GM12872 (cell line): ENCODE measurements around the gene COL4A6.

Source experiments
- TF ChIP-seq, protein P1 (sequence below): IDR thresholded peaks from 3 replicates; pipeline ENCODE4 v1.5.1; 2011; ENCODE audit warnings: low read depth, mild to moderate bottlenecking, low read length, moderate library complexity; ENCODE audit not compliant: insufficient read depth

COL4A6 gene

DNA sequence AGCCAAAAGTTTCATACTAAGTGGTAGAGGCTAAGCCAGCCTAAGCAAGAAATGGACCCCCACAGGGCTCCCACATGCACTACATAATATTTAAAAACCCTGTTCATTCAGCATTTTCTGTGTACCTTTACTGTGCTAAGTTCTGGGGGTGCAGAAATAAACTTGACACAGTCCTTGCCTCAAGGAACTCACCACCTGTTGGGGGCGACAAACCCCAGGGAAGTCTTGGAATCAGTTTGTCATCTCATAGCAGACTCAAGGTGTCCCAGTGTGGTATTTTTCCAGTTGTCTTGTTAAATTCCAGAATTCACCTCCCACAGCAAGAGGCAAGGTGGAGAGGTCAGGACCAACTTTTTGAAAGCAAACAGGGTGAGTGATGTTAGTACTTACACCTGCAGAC is 303.5 kb downstream of the COL4A6 start:
- TF ChIP-seq, protein P1, sequence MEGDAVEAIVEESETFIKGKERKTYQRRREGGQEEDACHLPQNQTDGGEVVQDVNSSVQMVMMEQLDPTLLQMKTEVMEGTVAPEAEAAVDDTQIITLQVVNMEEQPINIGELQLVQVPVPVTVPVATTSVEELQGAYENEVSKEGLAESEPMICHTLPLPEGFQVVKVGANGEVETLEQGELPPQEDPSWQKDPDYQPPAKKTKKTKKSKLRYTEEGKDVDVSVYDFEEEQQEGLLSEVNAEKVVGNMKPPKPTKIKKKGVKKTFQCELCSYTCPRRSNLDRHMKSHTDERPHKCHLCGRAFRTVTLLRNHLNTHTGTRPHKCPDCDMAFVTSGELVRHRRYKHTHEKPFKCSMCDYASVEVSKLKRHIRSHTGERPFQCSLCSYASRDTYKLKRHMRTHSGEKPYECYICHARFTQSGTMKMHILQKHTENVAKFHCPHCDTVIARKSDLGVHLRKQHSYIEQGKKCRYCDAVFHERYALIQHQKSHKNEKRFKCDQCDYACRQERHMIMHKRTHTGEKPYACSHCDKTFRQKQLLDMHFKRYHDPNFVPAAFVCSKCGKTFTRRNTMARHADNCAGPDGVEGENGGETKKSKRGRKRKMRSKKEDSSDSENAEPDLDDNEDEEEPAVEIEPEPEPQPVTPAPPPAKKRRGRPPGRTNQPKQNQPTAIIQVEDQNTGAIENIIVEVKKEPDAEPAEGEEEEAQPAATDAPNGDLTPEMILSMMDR: no peak

DNA sequence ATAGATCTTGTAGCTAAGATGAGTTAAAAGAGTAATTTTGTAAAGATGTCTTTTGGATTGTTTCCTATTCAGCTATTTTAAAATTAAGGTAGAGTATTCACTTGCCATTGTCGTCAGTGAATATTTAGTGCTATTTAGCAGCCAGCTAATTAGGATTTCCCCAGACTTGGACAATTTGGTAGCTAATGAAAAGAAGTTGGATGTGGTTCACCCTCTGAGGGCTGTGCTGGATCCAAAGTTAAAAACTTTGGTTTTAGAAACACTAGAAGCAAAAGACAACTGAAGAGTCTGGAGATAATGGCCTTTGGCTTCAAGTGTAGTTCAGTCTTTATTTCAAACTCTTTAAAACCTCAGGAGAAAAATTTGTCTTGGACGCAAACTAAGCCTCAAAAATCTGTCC is 305.3 kb downstream of the COL4A6 start:
- TF ChIP-seq, protein P1: no peak

DNA sequence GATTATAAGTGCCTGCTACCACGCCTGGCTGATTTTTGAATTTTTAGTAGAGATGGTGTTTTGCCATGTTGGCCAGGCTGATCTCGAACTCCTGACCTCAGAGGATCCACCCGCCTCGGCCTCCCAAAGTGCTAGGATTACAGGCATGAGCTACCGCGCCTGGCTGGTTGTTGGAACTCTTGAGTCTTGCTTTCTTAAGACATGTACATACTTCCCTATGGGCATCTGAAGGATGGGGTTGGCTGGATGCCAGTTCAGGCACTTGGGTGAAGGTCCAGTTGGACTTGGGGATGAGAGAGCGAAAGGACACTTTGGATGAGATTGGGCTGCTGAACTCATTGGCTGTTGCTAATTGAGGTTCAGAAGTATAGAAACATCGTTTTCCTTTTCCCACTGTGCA is 306.2 kb downstream of the COL4A6 start:
- TF ChIP-seq, protein P1: no peak

DNA sequence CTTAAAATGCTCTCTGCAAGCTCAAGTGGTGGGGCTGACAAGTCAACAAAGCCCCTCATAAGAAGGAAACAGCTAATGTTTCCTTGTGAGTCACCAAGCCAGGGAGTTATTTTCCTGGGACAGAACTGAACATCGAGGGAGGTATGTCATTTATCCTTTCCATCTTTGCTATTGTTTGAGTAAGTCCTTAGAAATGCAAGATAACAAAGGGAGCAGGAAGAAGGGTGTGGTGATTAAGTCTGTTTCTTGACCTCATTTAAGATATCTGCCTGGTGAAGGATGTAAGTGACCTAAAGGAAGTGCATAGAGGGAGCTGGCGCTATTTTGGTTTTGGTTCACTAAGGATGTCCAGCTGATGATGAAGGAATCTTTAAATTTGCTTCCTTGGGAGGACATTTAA is 306.8 kb downstream of the COL4A6 start:
- TF ChIP-seq, protein P1: no peak

DNA sequence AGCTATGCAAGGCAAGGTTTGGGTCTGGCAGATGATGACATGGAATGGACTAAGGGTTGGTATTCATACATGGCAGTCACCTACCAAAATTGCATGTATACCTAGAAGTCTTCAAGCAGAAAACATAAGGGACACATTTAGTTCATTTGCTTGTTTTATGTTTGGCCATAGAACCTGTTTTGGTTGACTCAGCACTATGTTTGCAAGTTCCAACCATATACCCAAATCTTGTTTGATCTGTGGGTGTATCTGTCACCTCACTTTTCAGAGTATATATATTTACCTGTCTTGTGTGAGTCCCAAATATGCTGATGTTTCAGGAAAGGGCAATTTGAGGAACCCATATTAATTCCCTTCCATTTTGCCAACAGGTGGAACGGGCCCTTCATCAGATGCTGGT is 307.3 kb downstream of the COL4A6 start:
- TF ChIP-seq, protein P1: no peak

DNA sequence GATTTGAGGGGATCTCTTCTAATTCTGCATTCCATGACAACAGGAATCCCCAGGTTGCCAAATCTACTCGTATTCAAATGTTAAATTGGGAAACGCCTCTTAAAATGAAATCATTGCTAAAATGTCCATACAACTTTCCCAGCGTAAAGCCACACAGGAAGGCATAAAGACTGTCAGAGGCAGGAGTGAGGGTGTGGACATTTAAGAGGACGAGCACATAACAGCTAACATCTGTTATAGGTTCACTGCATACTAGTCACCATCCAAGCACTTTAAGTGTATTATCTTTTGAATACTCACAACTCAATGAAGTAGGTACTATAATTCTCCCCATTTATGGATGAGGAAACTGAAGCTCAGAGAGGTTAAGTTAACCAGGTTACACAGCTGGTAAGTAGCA is 311.1 kb downstream of the COL4A6 start:
- TF ChIP-seq, protein P1: no peak

DNA sequence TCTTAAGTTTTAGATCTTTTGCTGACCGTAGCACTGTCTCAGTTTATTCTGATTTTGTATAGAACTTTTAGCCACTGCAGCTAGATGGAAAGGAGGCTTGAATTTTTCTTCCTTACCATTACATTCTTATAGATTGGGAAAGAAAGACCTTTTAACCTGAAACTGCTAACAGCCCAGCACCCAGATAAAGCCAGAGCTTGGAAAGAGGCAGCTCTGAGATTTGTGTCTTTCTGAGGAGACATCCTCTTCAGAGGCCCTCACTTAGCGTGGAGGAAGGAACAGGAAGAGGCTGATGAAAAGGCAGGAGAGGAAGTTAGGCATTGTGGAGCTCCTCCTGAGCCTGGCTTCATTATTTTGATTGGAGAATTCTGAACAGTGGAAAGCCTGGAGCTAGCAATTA is 311.6 kb downstream of the COL4A6 start:
- TF ChIP-seq, protein P1: no peak
